Measurements from ENCODE around the gene ETS1. TPM values are rescaled to one million over a fixed set of nuclear protein-coding genes. Genes with fewer than 3 reads are reported as not detected.
A peak's percentile ranks its signal among the peaks of the same experiment; 100 is the strongest.

Gene ETS1
- total RNA-seq, 1 donor from 2014 or later, result 90.8 TPM

DNA sequence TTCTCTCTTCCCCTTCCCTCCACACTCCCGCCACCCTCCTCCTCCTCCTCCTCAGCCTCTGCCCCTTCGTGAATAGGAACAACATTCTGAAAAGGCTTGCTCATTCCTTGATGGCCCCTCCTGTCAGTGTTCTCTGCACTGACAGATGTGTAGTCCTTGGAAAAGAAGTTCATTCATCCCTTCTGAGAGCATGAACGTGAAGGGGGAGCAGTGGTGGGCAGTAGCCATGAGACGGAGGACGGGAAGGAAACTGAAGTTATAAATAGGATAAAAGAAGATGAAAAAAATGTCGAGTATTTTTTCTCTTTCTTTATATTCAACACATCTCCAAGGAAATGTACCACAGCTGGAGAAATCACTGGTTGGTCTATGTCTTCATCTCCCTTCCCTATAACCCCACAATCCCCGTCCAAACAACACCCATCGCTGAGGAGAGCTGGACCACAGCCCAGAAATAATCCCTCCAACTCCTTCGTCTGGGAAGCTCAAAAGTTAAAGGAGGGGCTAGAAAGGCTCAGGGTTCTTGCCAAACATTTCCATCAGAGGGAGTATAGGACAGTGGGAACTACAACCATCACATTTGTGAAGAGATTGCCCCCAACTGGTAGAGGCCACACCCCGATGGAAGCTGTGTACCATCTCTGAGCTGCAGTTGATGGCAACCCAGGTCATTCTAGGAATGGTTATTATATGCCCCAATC, 33.5 kb downstream of the ETS1 start:
- intact Hi-C loops (cut with DNase I), result no loop called here
- DNase-seq (ENCODE audit: low spot score) (no peak), ATAC-seq (no peak)

DNA sequence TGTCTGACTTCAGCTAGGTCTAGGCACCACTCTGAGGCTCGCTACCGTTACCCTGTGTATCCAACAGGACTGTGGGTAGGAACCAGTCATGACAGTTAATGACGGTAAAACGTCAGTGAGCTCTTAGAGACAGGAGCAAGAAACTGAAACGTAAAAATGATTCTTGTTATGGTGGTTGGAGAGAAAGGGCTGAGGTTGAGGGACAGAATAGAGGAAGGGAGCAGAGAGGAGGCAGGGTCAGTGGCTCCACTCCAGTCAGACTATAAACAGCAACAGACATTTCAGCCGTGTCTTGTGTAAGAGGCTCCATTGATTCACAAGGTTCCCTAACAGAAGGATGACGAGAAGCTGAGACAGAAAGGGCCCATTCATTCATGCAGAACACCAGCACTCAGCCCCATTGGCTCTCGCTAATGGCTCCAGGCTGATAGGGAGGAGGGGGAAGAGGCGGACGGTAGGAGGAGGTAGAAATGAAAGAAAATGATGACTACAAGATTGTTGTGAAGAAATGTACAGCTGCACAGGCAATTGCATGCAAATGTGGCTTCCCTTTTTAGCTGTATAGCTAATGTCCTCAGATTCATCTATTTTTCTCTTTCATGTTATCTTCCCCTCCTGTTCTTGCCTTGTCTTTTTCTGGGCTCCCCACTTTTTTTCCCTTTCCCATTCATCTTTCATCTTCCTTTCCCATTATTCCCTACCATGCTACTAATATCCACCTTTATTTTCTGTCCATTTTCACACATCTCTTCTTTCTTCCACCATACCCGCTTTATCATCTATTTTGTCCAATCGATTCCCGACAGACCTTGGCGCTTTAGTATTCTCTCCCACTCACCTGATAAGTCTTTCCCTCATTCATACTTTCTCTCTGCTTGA, 34.3 kb downstream of the ETS1 start:
- peak; percentile 66 for DNase-seq (ENCODE audit: low spot score)
- intact Hi-C loops (cut with DNase I), result no loop called here
- peak; percentile 73 for ATAC-seq

DNA sequence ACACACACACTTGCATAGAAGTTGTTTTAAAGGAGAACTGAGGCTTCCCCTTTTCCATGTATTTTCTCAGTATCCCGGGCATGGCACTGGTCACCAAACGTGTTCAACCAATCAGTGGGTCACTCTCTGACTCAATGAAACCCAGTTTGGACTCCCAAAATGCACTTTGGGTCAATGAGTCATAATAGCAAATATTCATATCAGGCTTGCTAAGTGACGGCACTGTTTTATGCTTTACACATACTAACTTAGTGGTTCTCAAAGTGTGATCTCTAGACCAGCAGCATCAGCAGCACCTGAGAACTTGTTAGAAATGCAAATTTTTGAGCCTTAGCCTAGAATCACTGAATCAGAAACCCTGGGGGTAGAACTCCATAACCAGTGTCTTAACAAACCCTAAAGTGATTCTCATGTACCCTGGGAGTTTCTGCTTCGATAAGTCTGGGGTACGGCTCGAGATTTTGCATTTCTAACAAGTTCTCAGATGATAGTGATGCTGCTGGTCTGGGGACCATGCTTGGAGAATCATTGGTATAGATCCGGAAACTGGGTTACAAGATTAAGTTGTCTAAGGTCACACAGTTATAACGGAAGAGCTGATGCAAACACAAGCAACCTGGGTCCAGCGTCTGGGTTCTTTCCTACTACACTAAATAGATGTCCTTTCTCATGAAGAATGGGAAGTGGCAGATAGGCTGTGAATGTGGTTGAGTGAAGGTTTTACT, 35.6 kb downstream of the ETS1 start:
- ATAC-seq, result no peak
- DNase-seq (ENCODE audit: low spot score), result no peak
- intact Hi-C loops (cut with DNase I), result no loop called here

DNA sequence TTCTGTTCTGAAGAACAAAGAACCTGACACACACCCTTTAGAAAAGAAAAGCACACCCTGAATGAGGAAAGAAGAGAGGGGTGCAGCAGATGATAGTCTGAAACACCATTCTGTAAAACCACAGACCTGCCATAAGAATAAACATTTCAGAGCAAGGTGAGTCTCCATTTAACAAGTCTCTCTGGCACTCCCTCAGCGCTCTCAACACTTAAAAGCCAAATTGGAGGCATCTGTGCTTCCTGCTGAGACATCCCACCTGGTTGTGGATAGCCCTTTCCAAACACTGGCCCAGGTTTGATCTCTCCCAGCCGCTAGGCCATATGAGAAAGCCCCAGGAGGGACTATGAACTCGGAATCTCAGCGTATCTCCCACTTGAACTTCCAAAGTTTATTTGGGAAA, 36.3 kb downstream of the ETS1 start:
- no peak for ATAC-seq
- intact Hi-C loops (cut with DNase I), result no loop called here
- DNase-seq (ENCODE audit: low spot score), result no peak

DNA sequence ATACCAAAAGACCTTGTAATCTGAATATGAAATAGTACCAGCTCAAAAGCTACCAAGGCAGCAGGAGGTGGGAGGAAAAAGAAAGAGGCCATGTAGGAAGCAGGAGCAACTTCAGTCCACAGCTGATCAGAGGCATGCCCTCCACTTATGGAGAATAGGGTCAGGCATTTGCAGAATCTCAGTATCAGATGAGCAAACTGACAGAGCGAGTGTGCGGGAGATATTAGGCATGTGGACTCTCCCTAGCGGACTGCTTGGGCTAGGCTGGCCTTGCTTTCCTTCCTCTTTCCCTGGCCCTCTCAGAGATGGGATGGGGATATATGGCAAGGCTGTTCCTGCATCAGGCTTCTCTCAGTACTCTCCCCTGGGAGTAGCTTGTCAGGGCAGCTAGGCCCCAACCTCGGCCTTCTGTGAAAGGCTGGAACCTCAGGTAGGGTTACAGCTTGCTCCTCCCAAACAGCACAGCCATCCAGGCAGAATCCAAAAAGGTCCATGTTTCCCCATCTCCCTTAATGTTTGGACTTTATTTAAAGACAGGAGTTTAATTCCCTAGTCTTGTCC, 37.0 kb downstream of the ETS1 start:
- ATAC-seq, result no peak

DNA sequence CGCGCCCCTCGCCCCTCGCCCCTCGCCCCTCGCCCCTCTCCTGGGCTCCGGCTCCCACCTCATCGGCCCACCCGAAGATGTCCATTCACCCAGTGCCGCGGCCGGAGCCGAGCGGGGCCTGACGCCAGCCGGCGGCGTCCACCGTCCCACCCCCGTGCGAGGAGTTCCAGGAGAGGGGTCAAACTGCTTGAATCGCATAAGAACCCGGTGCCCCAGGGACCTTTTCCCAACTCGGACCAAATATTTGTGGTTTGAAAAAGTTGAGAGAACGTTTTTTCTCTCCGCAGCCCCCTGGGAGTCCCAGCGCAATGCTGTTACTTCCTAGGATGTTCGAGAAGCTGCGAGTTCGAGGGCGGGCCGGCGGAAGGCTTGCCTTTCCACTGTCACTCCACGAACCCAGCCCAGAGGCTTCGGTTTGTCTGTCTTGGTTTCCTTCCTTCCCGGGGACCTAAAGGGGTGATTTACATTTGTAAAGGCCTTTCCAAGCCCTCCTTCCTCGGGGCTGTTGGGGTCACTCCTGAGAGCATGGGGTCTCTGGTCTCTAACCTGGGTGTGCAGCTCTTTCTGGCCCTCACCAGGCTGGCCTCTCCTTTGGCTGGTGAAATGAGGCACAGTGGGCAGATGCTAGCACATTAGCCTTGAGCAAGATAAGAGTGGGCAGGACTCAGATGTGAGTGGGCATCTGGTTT, 38.0 kb downstream of the ETS1 start:
- intact Hi-C loops (cut with DNase I), result no loop called here
- DNase-seq (ENCODE audit: low spot score), result peak; percentile 85
- peak; percentile 75 for ATAC-seq

More for the DNA sequence above, 37.0 kb downstream of the ETS1 start:
- no peak for DNase-seq (ENCODE audit: low spot score)
- intact Hi-C loops (cut with DNase I), result no loop called here

DNA sequence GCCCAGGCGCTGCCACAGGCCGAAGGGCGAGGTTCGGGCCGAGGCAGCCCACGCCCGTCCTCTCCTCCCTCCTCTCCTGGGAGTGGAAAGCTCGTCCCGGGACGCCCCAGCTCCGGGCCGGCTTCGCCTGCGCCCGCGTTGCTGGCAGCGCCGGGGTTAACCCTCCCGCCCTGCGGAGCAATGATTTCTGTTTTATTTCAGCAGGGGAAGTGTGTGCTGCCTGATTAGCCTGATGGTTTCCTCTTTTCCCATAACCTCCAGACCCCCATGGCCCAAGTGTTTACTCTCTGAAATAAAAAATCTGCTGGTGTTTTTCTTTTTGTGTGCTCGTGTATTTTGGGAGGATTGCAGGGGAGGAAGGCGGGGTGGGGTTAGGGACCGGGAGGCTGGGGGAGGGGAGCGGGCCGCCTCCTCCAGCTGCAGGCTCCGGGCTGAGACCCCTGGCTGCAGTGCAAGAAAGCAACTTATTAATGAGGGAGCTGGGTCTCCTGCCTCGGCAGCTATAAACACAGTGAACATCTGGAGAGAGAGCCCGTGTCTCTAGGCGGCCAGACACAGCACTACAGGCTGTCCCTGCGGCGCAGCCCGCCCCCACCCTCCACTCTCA, 38.6 kb downstream of the ETS1 start:
- DNase-seq (ENCODE audit: low spot score), result peak; percentile 72

DNA sequence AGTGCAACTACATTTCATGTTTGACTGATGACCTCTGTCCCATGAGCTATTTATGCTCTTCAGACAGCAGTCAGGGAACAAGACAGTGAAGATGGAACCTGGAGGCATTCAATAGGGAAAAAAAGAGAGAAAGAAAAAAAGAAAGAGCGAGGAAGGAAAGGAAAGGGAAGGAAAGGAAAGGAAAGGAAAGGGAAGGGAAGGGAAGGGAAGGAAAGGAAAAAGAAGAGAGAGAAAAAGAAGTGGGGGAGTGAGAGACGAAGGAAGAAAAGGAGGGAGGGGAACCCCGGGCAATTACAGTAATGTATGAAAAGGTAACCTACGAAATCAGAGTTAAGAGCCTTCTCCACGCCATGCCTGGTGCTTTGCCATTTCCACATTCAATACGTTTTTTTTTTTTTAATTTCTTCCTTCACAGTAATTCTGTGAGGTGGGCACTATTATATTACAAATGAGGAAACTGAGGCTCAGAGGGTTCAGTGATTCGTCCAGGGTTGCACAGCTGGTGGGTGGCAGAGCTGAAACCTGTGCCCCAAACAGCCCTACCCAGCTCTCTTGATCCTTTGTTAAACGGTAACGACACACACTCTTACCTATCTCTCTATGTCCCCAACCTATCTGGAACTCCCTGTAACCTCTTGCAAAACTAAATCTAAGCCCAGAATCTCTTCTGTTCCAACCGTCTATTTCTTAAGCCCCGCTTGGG, 39.3 kb downstream of the ETS1 start:
- intact Hi-C loops (cut with DNase I), result no loop called here
- no peak for DNase-seq (ENCODE audit: low spot score)
- no peak for ATAC-seq

More for the DNA sequence above, 38.6 kb downstream of the ETS1 start:
- peak; percentile 82 for ATAC-seq
- intact Hi-C loops (cut with DNase I), result no loop called here

DNA sequence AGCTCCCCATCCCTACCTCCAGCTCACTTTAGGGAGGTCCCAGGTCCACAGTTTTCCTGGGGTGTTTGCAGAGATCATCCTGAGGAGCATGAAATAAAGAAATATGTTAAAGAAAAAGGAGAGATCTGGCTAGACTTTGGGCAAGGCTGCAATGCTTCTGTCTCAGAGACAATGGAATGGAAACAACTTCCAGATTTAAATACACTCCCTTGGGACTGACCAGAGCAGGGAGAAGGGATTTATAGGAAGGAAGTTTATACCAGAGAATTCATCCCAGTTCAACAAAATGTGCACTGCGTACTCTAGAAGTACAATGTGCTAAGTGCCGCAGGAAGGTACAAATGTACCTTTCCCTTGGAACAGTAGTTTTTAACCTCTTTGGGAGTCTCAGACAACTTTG, 40.4 kb downstream of the ETS1 start:
- ATAC-seq, result no peak
- DNase-seq (ENCODE audit: low spot score), result no peak
- intact Hi-C loops (cut with DNase I), result no loop called here

DNA sequence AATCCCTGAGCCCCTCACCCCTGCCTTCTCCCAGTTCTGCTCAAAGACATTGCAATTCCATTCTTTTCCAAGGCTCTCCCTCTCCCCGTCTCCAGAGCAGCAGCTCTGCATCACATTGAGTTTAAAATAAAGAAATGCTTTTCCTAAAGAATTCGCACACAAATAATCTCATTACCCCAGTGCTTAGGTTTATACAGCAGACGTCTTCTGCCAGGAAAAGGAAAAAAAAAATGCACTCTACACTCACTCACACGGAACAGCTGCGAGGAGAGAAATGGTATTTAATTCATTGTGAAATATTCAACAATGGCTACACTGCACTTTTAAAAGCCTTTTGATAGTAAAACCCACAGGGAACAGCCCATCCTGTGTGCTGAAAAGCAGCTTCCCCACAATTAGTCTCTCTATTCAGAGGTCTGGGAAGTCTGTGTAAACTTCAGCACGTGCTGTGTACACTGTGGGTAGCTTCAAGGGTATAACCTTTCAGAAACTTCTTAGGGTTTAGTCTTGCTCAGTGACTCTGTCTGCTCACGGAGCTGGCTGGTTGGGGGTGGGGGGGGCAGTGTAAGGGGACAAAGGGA, 42.8 kb downstream of the ETS1 start:
- intact Hi-C loops (cut with DNase I), result no loop called here
- DNase-seq (ENCODE audit: low spot score) (no peak), ATAC-seq (peak; percentile 49)

DNA sequence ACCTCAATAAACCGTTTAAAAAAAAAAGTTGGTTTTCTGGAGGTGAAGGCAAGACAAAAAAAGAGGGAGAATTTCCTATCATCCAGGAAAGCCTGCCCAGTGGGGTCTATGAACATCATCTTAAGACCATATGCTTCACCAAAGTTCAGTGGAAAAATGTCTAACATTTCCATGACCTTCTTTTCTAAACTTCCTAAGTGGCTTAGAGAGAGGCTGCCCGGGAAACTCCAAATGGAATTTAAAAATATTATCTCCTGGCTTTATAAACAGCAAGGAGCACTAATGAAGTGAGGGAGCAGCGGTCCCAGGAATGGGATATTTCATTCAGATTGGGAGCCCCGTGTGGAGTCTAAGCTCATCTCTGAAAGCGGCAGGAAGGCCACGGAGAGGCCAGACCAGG, 46.9 kb downstream of the ETS1 start:
- intact Hi-C loops (cut with DNase I), result no loop called here
- no peak for DNase-seq (ENCODE audit: low spot score)
- no peak for ATAC-seq

DNA sequence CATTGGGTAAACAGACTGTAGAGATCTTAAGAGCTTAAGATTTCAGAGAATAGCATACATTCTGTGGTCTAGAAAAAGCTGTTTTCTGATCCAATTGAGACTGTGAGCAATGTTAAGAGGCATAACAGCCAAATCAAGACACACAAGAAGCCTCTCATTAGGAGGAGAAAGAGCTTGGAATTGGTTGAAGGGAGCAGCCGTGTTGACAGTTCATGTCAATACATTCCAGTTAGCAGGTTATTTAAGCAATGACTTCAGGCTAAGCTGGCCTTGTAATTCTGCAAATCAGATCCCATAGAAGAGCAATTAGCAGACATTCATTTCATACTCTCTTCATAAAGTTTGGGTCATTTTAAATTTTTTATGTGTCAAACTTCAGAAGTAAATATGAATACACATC, 50.9 kb downstream of the ETS1 start:
- intact Hi-C loops (cut with DNase I), result no loop called here
- no peak for ATAC-seq
- DNase-seq (ENCODE audit: low spot score), result no peak

DNA sequence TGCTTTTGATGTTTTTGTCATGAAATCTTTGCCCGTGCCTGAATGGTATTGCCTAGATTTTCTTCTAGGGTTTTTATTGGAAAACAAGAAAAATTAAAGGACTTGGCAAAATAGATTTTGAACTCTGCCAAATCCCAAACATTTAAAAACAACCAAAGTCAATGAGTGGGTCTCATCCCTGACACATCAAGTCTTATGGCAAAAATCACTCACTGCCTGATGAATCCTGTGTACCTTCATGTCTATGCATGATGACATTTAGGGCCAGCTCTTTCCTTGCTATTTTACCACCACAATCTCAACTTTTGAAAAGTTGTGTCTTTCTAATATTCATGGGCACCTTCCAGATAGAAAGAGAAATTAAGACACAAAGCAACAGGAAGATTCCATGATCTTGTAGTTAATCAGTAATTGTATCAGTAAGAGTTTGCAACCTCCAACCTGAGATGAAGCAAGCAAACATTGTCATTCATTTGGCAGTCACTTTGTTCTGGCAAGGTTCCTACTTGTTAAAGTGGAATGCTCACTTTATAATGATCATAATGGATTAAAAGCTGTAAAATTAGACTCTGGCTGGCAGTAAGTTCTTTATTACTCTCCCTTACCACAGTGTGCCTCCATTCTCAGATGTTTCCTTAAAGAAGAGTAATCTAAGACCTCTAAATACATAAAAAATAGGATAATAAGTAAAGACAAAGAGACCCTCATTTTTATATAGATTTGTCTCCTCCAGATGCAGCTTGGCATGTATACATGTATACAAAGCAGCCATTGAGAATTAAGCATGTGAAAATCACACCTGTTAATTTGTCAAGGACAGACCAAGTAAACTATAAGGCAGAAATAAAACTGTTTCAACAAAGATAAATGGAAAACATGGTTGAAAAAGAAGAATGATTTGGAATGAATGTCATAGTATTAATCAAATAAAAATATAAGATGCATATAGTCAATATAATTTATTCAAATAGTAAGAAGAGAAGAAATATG, 51.6 kb downstream of the ETS1 start:
- intact Hi-C loops (cut with DNase I), result no loop called here
- no peak for DNase-seq (ENCODE audit: low spot score)
- ATAC-seq, result no peak

DNA sequence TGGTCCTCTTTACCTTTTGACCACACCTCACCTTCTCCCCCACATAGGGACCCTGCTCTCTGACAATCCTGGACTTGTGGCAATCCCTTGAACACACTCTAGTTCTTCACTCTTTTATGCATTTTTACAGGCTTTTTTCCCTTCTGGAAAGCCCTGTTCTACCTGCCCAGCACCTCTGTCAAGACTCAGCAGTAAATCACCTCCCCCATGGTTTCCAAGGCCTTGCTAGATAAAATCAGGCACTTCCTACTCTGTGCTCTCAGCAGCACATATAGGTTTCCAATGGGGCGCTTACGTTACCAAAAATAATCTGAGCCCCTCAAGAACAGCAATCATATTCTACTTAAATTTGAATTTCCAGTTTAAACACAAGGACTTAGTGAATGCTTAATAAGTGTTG, 53.9 kb downstream of the ETS1 start:
- DNase-seq (ENCODE audit: low spot score), result no peak
- intact Hi-C loops (cut with DNase I), result no loop called here
- no peak for ATAC-seq

DNA sequence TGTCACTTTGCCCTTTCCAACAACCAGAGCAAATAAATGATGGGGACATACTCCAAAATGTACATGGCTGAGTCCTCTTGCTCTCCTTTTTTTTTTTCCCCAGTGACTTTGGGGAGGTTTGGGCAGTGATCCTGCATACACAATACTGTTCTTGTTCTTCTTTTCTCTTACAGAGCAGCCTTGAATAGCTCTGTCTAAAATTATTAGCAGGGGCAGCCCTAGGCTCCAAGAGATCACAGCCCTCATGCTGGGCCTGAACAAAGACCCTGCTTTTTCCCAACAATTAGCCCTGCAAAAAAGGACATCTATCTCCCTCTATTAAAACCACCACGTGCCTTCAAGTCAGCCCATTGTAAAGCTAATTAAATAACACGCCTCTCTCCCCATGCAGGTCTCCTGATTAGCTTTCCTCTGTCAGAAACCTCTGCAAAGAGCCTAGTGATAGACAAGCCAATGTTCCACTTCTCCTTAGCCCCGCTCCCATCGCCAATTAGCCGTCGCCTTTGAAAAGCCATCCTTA, 54.7 kb downstream of the ETS1 start:
- DNase-seq (ENCODE audit: low spot score), result no peak
- intact Hi-C loops (cut with DNase I), result no loop called here
- peak; percentile 86 for ATAC-seq

DNA sequence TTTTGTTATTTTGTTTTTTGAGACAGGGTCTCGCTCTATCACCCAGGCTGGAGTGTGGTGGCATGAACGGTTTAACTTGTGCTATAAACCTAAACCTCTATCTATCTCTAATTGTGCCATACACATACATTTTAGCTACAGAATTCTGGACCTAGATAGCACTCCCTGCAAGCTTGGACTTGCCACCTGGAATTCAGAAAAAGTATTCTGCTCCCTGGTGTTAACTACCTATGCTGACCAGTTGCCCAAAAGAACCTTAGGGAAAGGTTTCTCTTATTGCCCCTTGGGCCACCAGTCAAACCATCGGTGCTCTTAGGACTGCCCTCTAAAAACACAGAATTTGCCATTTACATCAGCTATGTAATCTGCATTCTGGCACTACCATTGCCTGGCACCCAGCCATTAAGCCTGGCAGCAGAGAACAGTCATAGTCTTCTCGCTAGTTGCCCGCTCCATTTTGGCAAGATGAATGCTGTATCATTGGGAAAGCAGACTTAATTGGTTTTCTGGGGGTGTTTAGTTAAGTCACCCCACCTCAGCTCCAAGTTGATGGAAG, 55.3 kb downstream of the ETS1 start:
- intact Hi-C loops (cut with DNase I), result no loop called here
- ATAC-seq (peak; percentile 55), DNase-seq (ENCODE audit: low spot score) (peak; percentile 78)

Measured in sciatic nerve (tissue), 2 donors.